ENCODE results near the gene SSX4B. TPM values are rescaled to one million over a fixed set of nuclear protein-coding genes. Genes with fewer than 3 reads are reported as not detected.
"Not testable (repeated sequence)": the region's sequence is repeated elsewhere in the genome, so short reads cannot be mapped to it uniquely, and the experiment has no call there.

SSX4B gene
- total and polyA plus RNA-seq, 4 donors: not detected

GRCh38 chrX:48356315-48357094 is 55.3 kb downstream of the SSX4B start, which contains the start of gene SSX3:
Gene SSX3 (minus strand): TSS chrX:48356703. CDS start chrX:48355249, 1,454 bp downstream.
- not testable (repeated sequence) for DNase-seq (ENCODE audit: low read depth in 4 of 6, low spot score in 6 of 6); H3K27ac ChIP-seq (ENCODE audit: low read depth, low read length); H3K4me3 ChIP-seq (ENCODE audit: low read depth, low read length); H3K36me3 ChIP-seq (ENCODE audit: control insufficient read depth, insufficient read depth, low read length); H3K9me3 ChIP-seq (ENCODE audit: control insufficient read depth, insufficient read depth, low read length); H3K4me1 ChIP-seq (ENCODE audit: control insufficient read depth, insufficient read depth, low read length); H3K27me3 ChIP-seq (ENCODE audit: control insufficient read depth, insufficient read depth, low read length)
- 87% methylated on average over 14 of the region's 19 CpGs for WGBS (ENCODE audit: insufficient coverage)

Small RNA genes within 50 kb of the gene (small RNA-seq; reads per million reads assigned to genes)
- not detected for gene AL606490.4 (ENCODE audit: low replicate concordance)
- gene AL606490.7 (ENCODE audit: low replicate concordance): not detected

Other genes with a start within 250 kb of the SSX4B start
- gene SSX5, start 215.2 kb downstream of the SSX4B start, total RNA-seq: not detected
- not detected for gene SSX5, start 215.2 kb downstream of the SSX4B start, polyA plus RNA-seq (ENCODE audit: insufficient read length in 2 of 2)
- gene SSX1, start 156.6 kb downstream of the SSX4B start, total RNA-seq: not detected
- gene SSX1, start 156.6 kb downstream of the SSX4B start, polyA plus RNA-seq (ENCODE audit: insufficient read length in 2 of 2): not detected
- gene SSX3, start 55.3 kb downstream of the SSX4B start, total RNA-seq: not detected
- gene SSX3, start 55.3 kb downstream of the SSX4B start, polyA plus RNA-seq (ENCODE audit: insufficient read length in 2 of 2): not detected
- not detected for gene SSX4, start 28.4 kb downstream of the SSX4B start, total RNA-seq
- not detected for gene SSX4, start 28.4 kb downstream of the SSX4B start, polyA plus RNA-seq (ENCODE audit: insufficient read length in 2 of 2)
- gene SLC38A5, start 58.3 kb upstream of the SSX4B start, total RNA-seq: 10 to 100 TPM; 16.4 to 42.5 TPM
- gene SLC38A5, start 58.3 kb upstream of the SSX4B start, polyA plus RNA-seq (ENCODE audit: insufficient read length in 2 of 2): 10 to 100 TPM; 65.0 to 65.9 TPM
- gene FTSJ1, start 64.2 kb upstream of the SSX4B start, total RNA-seq: 10 to 100 TPM; 25.7 to 47.9 TPM
- gene FTSJ1, start 64.2 kb upstream of the SSX4B start, polyA plus RNA-seq (ENCODE audit: insufficient read length in 2 of 2): 10 to 100 TPM; 47.2 to 63.1 TPM
- gene PORCN, start 97.0 kb upstream of the SSX4B start, total RNA-seq: 10 to 100 TPM; 11.2 to 12.6 TPM
- 10 to 100 TPM; 25.7 to 26.7 TPM for gene PORCN, start 97.0 kb upstream of the SSX4B start, polyA plus RNA-seq (ENCODE audit: insufficient read length in 2 of 2)
- 10 to 100 TPM; 32.5 to 59.1 TPM for gene EBP, start 109.8 kb upstream of the SSX4B start, total RNA-seq
- gene EBP, start 109.8 kb upstream of the SSX4B start, polyA plus RNA-seq (ENCODE audit: insufficient read length in 2 of 2): 10 to 100 TPM; 61.6 to 62.9 TPM
- gene TBC1D25, start 127.8 kb upstream of the SSX4B start, total RNA-seq: 1 to 10 TPM; 6.8 to 8.3 TPM
- 10 to 100 TPM; 20.3 to 23.3 TPM for gene TBC1D25, start 127.8 kb upstream of the SSX4B start, polyA plus RNA-seq (ENCODE audit: insufficient read length in 2 of 2)
- 100 to 1,000 TPM; 116 to 158 TPM for gene RBM3, start 162.5 kb upstream of the SSX4B start, total RNA-seq
- 100 to 1,000 TPM; 216 to 254 TPM for gene RBM3, start 162.5 kb upstream of the SSX4B start, polyA plus RNA-seq (ENCODE audit: insufficient read length in 2 of 2)
- gene WDR13, start 185.5 kb upstream of the SSX4B start, total RNA-seq: 100 to 1,000 TPM in 1 of 2 donors, 10 to 100 TPM in 1; 48.0 to 126 TPM
- gene WDR13, start 185.5 kb upstream of the SSX4B start, polyA plus RNA-seq (ENCODE audit: insufficient read length in 2 of 2): 100 to 1,000 TPM; 136 to 137 TPM